ENCODE data around the gene MGAT4A. TPM values are rescaled to one million over a fixed set of nuclear protein-coding genes. Genes with fewer than 3 reads are reported as not detected.

The MGAT4A gene
- total RNA-seq, 4 donors from 2014 or later, result 20.4 to 59.6 (median 39.8) TPM

DNA sequence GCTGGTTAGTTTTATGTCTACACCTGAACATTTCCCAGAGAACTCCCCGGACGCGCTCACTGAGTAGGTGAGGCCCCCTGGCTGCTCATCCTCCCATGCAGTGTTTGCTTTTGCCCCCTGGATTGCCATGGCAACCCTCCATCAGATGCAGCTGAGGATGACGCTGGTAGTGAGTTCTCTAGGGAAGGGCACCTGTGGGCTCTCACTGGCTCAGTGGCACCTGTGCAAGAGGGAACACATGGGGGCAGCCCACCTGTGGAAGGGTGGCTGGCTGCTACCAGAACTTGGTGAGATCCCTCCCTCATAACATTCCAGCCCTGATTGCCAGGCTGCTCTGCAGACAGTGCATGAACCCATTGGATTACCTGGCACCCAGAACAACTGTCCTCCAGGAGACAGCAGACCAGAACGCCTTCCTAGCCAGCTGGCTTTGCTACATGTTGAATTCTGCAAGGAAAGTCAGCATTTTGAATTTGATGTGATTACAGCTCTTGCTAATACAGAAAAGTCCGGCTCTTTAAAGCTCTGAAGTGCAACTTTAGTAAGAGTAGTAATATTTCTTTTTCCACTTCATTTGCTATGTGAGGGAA is 144.3 kb downstream of the MGAT4A start:
- H3K27me3 ChIP-seq, result no peaks in the 10 kb centered on the region
- no peak overlapping the region for H3K27ac ChIP-seq
- DNase-seq, result peak; percentile 50 to 71
- peaks cover 0 to 3% of the 10 kb centered on the region in 2 donors for H3K4me1 ChIP-seq
- 38 to 57% methylated on average over 6 of the region's 6 CpGs for WGBS, 2 donors
- H3K36me3 ChIP-seq, result peaks cover 0 to 10% of the 10 kb centered on the region in 2 donors
- TF ChIP-seq, protein P1, sequence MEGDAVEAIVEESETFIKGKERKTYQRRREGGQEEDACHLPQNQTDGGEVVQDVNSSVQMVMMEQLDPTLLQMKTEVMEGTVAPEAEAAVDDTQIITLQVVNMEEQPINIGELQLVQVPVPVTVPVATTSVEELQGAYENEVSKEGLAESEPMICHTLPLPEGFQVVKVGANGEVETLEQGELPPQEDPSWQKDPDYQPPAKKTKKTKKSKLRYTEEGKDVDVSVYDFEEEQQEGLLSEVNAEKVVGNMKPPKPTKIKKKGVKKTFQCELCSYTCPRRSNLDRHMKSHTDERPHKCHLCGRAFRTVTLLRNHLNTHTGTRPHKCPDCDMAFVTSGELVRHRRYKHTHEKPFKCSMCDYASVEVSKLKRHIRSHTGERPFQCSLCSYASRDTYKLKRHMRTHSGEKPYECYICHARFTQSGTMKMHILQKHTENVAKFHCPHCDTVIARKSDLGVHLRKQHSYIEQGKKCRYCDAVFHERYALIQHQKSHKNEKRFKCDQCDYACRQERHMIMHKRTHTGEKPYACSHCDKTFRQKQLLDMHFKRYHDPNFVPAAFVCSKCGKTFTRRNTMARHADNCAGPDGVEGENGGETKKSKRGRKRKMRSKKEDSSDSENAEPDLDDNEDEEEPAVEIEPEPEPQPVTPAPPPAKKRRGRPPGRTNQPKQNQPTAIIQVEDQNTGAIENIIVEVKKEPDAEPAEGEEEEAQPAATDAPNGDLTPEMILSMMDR (IDR thresholded peaks at IDR 0.05), result no peak
- TF ChIP-seq POLR2A (IDR thresholded peaks at IDR 0.05), result no peak
- H3K4me3 ChIP-seq (replicated peaks in 1 of 3), result no peak overlapping the region
- intact Hi-C loops (cut with DNase I), result no loop called here
- H3K9me3 ChIP-seq, result no peaks in the 10 kb centered on the region

DNA sequence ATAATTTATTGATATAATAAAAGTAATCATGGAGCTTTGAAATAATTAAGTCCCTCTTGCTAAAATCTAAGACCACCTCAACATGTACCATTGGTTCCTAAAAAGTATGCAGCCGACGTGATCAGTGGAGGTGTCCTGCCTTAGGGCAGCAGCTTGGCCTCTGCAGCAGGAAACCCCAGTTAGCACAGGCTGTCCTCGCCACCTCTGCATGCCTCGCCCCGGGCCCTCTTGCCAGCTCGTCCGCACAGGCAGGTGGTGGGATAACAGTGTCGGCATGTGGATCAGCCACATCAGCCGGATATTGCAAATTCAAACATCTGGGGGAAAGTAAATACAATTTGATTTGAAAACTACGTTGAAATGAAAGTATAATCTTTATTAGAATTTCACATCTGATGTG is 145.5 kb downstream of the MGAT4A start:
- Histone ChIP-seq H3K27ac (no peak overlapping the region), H3K27me3 (no peaks in the 10 kb centered on the region), H3K36me3 (peaks cover 0 to 10% of the 10 kb centered on the region in 2 donors), H3K9me3 (no peaks in the 10 kb centered on the region), H3K4me3 (replicated peaks in 1 of 3) (no peak overlapping the region), H3K4me1 (peaks cover 0 to 3% of the 10 kb centered on the region in 2 donors)
- TF ChIP-seq POLR2A (IDR thresholded peaks at IDR 0.05), result no peak
- TF ChIP-seq, protein P1 (IDR thresholded peaks at IDR 0.05), result no peak
- 95 to 98% methylated on average over 10 of the region's 10 CpGs for WGBS, 2 donors
- DNase-seq, result no peak
- intact Hi-C loops (cut with DNase I), result no loop called here

DNA sequence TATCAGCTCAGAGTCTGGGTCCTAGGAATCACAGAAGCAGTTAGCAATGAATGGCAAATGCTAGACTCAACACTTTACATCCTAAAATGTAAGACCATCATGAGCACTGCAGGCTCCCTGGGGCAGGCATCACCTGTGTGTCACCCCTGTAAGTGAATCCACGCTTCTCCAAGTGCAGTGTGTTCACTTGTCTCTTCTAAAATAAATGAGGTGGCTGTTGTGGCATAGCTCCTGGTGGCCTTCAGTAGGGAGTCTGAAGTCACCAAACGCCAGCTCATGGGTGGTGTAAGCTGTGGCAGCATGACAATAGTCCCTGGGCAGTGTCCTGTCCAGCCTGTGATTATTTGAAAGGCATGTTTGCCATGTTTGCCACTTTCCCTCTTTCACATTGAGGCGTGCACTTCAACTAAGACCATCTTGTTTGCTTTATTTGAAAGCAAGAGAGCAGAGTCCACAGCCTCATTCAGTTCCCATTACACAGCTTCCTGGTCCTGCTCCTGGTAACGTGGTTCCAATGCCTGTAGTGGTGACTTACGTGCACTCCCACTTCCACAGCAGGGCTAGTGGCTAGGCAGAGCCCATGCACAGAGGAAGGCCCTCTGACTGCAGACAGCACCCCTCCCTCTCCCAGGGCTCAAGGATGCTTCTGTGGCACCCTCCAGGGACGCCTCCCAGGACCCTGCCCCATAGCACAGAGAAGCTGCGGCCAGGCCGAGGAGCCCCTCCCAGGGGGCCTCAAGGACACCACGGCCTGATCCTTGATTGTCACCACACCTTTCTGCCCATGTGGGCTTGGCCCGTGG is 146.9 kb downstream of the MGAT4A start:
- H3K4me3 ChIP-seq (replicated peaks in 1 of 3), result no peak overlapping the region
- intact Hi-C loops (cut with DNase I), result no loop called here
- no peak for TF ChIP-seq POLR2A (IDR thresholded peaks at IDR 0.05)
- TF ChIP-seq, protein P1 (IDR thresholded peaks at IDR 0.05), result no peak
- peaks cover 0 to 3% of the 10 kb centered on the region in 2 donors for H3K4me1 ChIP-seq
- H3K9me3 ChIP-seq, result no peaks in the 10 kb centered on the region
- H3K36me3 ChIP-seq, result peaks cover 0 to 10% of the 10 kb centered on the region in 2 donors
- no peak overlapping the region for H3K27ac ChIP-seq
- DNase-seq, result no peak
- WGBS, 2 donors, result 87 to 99% methylated on average over 10 of the region's 10 CpGs
- H3K27me3 ChIP-seq, result no peaks in the 10 kb centered on the region

DNA sequence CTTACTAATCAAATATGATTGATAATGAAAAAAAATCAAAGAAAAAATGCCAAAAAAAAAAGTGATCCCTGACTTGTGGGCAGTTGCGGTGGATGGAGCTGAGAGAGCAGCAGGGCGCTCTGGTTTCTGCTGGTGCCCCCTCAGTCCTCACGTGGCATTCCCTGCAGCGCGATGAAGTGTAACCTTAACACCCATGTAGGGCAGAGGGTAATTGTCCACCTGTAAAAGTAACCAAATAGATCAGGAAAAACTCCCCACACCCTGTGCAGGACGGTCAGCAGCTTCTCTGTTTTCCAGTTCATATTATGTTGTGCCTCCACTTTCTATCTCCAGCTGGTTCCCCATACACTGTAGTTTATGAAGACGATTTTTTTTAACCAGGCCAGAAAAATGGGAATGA is 147.7 kb downstream of the MGAT4A start:
- H3K36me3 ChIP-seq, result peaks cover 0 to 11% of the 10 kb centered on the region in 2 donors
- 96% methylated on average over 7 of the region's 7 CpGs for WGBS, 2 donors
- no peaks in the 10 kb centered on the region for H3K27me3 ChIP-seq
- peaks cover 0 to 3% of the 10 kb centered on the region in 2 donors for H3K4me1 ChIP-seq
- no peaks in the 10 kb centered on the region for H3K9me3 ChIP-seq
- DNase-seq, result no peak
- intact Hi-C loops (cut with DNase I), result no loop called here
- no peak overlapping the region for H3K27ac ChIP-seq
- TF ChIP-seq, protein P1 (IDR thresholded peaks at IDR 0.05), result no peak
- no peak for TF ChIP-seq POLR2A (IDR thresholded peaks at IDR 0.05)
- no peak overlapping the region for H3K4me3 ChIP-seq (replicated peaks in 1 of 3)

DNA sequence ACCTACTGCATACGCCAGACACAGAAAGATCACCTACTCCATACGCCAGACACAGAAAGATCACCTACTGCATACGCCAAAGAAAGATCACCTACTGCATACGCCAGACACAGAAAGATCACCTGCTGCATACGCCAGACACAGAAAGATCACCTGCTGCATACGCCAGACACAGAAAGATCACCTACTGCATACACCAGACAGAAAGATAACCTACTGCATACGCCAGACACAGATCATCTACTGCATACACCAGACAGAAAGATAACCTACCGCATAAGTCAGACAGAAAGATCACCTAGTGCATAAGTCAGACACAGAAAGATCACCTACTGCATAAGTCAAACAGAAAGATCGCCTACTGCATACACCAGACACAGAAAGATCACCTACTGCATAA is 148.4 kb downstream of the MGAT4A start:
- 93 to 94% methylated on average over 9 of the region's 9 CpGs for WGBS, 2 donors
- DNase-seq, result no peak
- no peaks in the 10 kb centered on the region for H3K27me3 ChIP-seq
- peaks cover 0 to 3% of the 10 kb centered on the region in 2 donors for H3K4me1 ChIP-seq
- no peak overlapping the region for H3K4me3 ChIP-seq (replicated peaks in 1 of 3)
- H3K36me3 ChIP-seq, result peaks cover 6 to 16% of the 10 kb centered on the region in 2 donors
- intact Hi-C loops (cut with DNase I), result no loop called here
- no peak overlapping the region for H3K27ac ChIP-seq
- H3K9me3 ChIP-seq, result no peaks in the 10 kb centered on the region
- no peak for TF ChIP-seq POLR2A (IDR thresholded peaks at IDR 0.05)
- TF ChIP-seq, protein P1 (IDR thresholded peaks at IDR 0.05), result no peak
